H9 (cell line): ENCODE data around the gene NPY1R. TPM values are rescaled to one million over a fixed set of nuclear protein-coding genes. Genes with fewer than 3 reads are reported as not detected.

Experiments used
- DNase-seq: peaks from one replicate; pipeline ENCODE4 v3.0.0-alpha.2; 2017
- H2AFZ ChIP-seq: one replicate; pipeline ENCODE4 v1.6.1; 2013; ENCODE audit warnings: mild to moderate bottlenecking, low read length, control low read depth, moderate library complexity
- H2AK5ac ChIP-seq: 2 replicates; pipeline ENCODE4 v1.6.1; 2013; ENCODE audit warnings: low read length, control low read depth, mixed read lengths; ENCODE audit not compliant: insufficient read length
- H2BK120ac ChIP-seq: one replicate; pipeline ENCODE4 v1.6.1; 2013; ENCODE audit warnings: low read depth, mild to moderate bottlenecking, low read length, control low read depth, inconsistent platforms; ENCODE audit not compliant: poor library complexity, severe bottlenecking
- H2BK12ac ChIP-seq: 2 replicates; pipeline ENCODE4 v1.6.1; 2013; ENCODE audit warnings: low read length, control low read depth, mixed read lengths, low read depth; ENCODE audit not compliant: insufficient read length
- H2BK15ac ChIP-seq: 2 replicates; pipeline ENCODE4 v1.6.1; 2013; ENCODE audit warnings: low read depth, low read length, control low read depth
- H2BK20ac ChIP-seq: one replicate; pipeline ENCODE4 v1.6.1; 2013; ENCODE audit warnings: low read depth, mild to moderate bottlenecking, low read length, control low read depth, inconsistent platforms; ENCODE audit not compliant: poor library complexity, severe bottlenecking
- H2BK5ac ChIP-seq: 2 replicates; pipeline ENCODE4 v1.6.1; 2013; ENCODE audit warnings: low read length, control low read depth, mixed read lengths; ENCODE audit not compliant: insufficient read length
- H3K14ac ChIP-seq: 2 replicates; pipeline ENCODE4 v1.6.1; 2013; ENCODE audit warnings: low read length, control low read depth; ENCODE audit not compliant: insufficient read depth
- H3K18ac ChIP-seq: 2 replicates; pipeline ENCODE4 v1.6.1; 2013; ENCODE audit warnings: low read depth, mild to moderate bottlenecking, mixed read lengths, low read length, control low read depth; ENCODE audit not compliant: insufficient read length
- H3K23ac ChIP-seq: 2 replicates; pipeline ENCODE4 v1.6.1; 2013; ENCODE audit warnings: low read length, control low read depth, mixed read lengths, low read depth; ENCODE audit not compliant: insufficient read length
- H3K23me2 ChIP-seq: 2 replicates; pipeline ENCODE4 v1.6.1; 2013; ENCODE audit warnings: low read depth, mild to moderate bottlenecking, mixed read lengths, low read length, control low read depth; ENCODE audit not compliant: insufficient read length, poor library complexity, severe bottlenecking
- H3K27ac ChIP-seq: 2 replicates; pipeline ENCODE4 v1.5.1; 2013; ENCODE audit warnings: low read length, control low read depth, mixed read lengths, low read depth; ENCODE audit not compliant: insufficient read length
- H3K27me3 ChIP-seq: 2 replicates; pipeline ENCODE4 v1.6.1; 2013; ENCODE audit warnings: low read length, control low read depth, inconsistent platforms; ENCODE audit not compliant: insufficient read depth
- H3K4ac ChIP-seq: 2 replicates; pipeline ENCODE4 v1.6.1; 2013; ENCODE audit warnings: low read depth, mild to moderate bottlenecking, control low read depth, inconsistent platforms, low read length, moderate library complexity
- H3K4me1 ChIP-seq: 2 replicates; pipeline ENCODE4 v1.6.1; 2013; ENCODE audit warnings: low read length, control low read depth, inconsistent platforms; ENCODE audit not compliant: insufficient read depth
- H3K4me2 ChIP-seq: 2 replicates; pipeline ENCODE4 v1.6.1; 2013; ENCODE audit warnings: low read length, control low read depth, mixed read lengths; ENCODE audit not compliant: insufficient read length, insufficient read depth
- H3K56ac ChIP-seq: 2 replicates; pipeline ENCODE4 v1.6.1; 2013; ENCODE audit warnings: low read depth, mild to moderate bottlenecking, mixed read lengths, low read length, control low read depth; ENCODE audit not compliant: insufficient read length
- H3K79me1 ChIP-seq: 2 replicates; pipeline ENCODE4 v1.6.1; 2013; ENCODE audit warnings: low read depth, mild to moderate bottlenecking, moderate library complexity, low read length, control low read depth, inconsistent platforms; ENCODE audit not compliant: insufficient read depth, poor library complexity, severe bottlenecking
- H3K79me2 ChIP-seq: 2 replicates; pipeline ENCODE4 v1.6.1; 2013; ENCODE audit warnings: low read length, control low read depth, inconsistent platforms; ENCODE audit not compliant: insufficient read depth
- H3K9ac ChIP-seq: 2 replicates; pipeline ENCODE4 v1.6.1; 2013; ENCODE audit warnings: low read length, control low read depth, mixed read lengths; ENCODE audit not compliant: insufficient read length; ENCODE audit errors: extremely low read depth
- H3K9me3 ChIP-seq: one replicate; pipeline ENCODE4 v1.6.1; 2013; ENCODE audit warnings: low read depth, low read length, inconsistent platforms; ENCODE audit not compliant: control insufficient read depth
- H3T11ph ChIP-seq: one replicate; pipeline ENCODE4 v1.6.1; 2013; ENCODE audit warnings: mild to moderate bottlenecking, low read length, control low read depth, inconsistent platforms
- H4K20me1 ChIP-seq: one replicate; pipeline ENCODE4 v1.6.1; 2013; ENCODE audit not compliant: control insufficient read depth, insufficient read length, insufficient read depth
- H4K5ac ChIP-seq: 2 replicates; pipeline ENCODE4 v1.6.1; 2013; ENCODE audit warnings: low read depth, mild to moderate bottlenecking, mixed read lengths, low read length, control low read depth; ENCODE audit not compliant: insufficient read length
- H4K8ac ChIP-seq: replicated peaks from 2 replicates; pipeline ENCODE4 v1.6.1; 2013; ENCODE audit warnings: low read length, control low read depth, mixed read lengths, low read depth; ENCODE audit not compliant: insufficient read length
- H4K91ac ChIP-seq: 2 replicates; pipeline ENCODE4 v1.6.1; 2013; ENCODE audit warnings: low read depth, mild to moderate bottlenecking, moderate library complexity, mixed read lengths, low read length, control low read depth; ENCODE audit not compliant: insufficient read length
- H3K27ac Mint-ChIP-seq, 3 experiments: 2 replicates in 2 of 3; 3 replicates in 1 of 3; pipeline ENCODE4 v1.8.0; 2020 to 2021; ENCODE audit warnings: mixed read lengths in 3 of 3, mild to moderate bottlenecking in 1 of 3, moderate library complexity in 1 of 3
- H3K27me3 Mint-ChIP-seq: 2 replicates; pipeline ENCODE4 v1.8.0; 2021; ENCODE audit warnings: low read depth, mild to moderate bottlenecking, moderate library complexity, mixed read lengths
- H3K36me3 Mint-ChIP-seq, 3 experiments: 2 replicates in 2 of 3; 3 replicates in 1 of 3; pipeline ENCODE4 v1.8.0; 2020 to 2021; ENCODE audit warnings: low read depth in 3 of 3, mixed read lengths in 3 of 3; ENCODE audit not compliant: insufficient read depth in 1 of 3
- H3K4me1 Mint-ChIP-seq, 2 experiments: 2 replicates each; pipeline ENCODE4 v1.8.0; 2020; ENCODE audit warnings: mixed read lengths in 2 of 2
- H3K4me3 Mint-ChIP-seq, 2 experiments: 2 replicates in 1 of 2; 3 replicates in 1 of 2; pipeline ENCODE4 v1.8.0; 2020 to 2021; ENCODE audit warnings: mild to moderate bottlenecking in 2 of 2, mixed read lengths in 2 of 2, moderate library complexity in 1 of 2
- H3K9me3 Mint-ChIP-seq, 2 experiments: 2 replicates in 1 of 2; 3 replicates in 1 of 2; pipeline ENCODE4 v1.8.0; 2020; ENCODE audit warnings: mild to moderate bottlenecking in 2 of 2, mixed read lengths in 2 of 2, moderate library complexity in 1 of 2
- CTCF ChIP-seq: fragments of 200-600 bp; sonication (generic); conservative IDR thresholded peaks from 3 replicates; pipeline ENCODE4 v1.8.0; 2021; ENCODE audit warnings: antibody characterized with exemption, mild to moderate bottlenecking
- WGBS: extraction: QIAGEN DNeasy Blood & Tissue Kit; methylation state at CpG from one replicate; pipeline ENCODE4 v1.1.7; 2013; ENCODE audit warnings: missing lambda C conversion rate, low lambda C conversion rate, mixed read lengths; ENCODE audit not compliant: insufficient read length; ENCODE audit errors: extremely low coverage; 5-methylcytosine and 5-hydroxymethylcytosine counted together
- total RNA-seq: library from RNA; stranded (reverse); gene quantifications from 2 replicates; pipeline ENCODE4 v1.2.1, GENCODE V29; 2021

Gene NPY1R
- total RNA-seq, 1 experiment from 2014 or later: 27.3 TPM

- Histone ChIP-seq H3K14ac (no peak overlapping the region), H2BK120ac (no peak overlapping the region)
- no peak for TF ChIP-seq CTCF
Measured at GRCh38 chr4:163295138-163295537, 37.3 kb downstream of the NPY1R start.

More at GRCh38 chr4:163295138-163295537, 37.3 kb downstream of the NPY1R start:
- no peak overlapping the region for H3K27ac ChIP-seq
- H4K20me1 ChIP-seq: no peaks in the 10 kb centered on the region
- no peaks in the 10 kb centered on the region for H3K4me1 Mint-ChIP-seq
- no peaks in the 10 kb centered on the region for H3K9me3 ChIP-seq
- no peaks in the 10 kb centered on the region for H3K4me1 ChIP-seq
- no peak overlapping the region for H3K27ac Mint-ChIP-seq
- no peak overlapping the region for H3K4me2 ChIP-seq
- H3T11ph ChIP-seq: no peak overlapping the region
- no peaks in the 10 kb centered on the region for H3K79me1 ChIP-seq
- no peak for DNase-seq
- H3K23me2 ChIP-seq: no peaks in the 10 kb centered on the region
- H2BK20ac ChIP-seq: no peak overlapping the region
- no peak overlapping the region for H2AFZ ChIP-seq
- no peak overlapping the region for H3K4me3 Mint-ChIP-seq
- no peak overlapping the region for H3K18ac ChIP-seq
- H3K56ac ChIP-seq: no peak overlapping the region
- no peak overlapping the region for H4K91ac ChIP-seq
- WGBS: no CpG with 5 or more reads among the region's 3 CpGs
- H2BK15ac ChIP-seq: no peak overlapping the region
- H2BK5ac ChIP-seq: no peak overlapping the region
- H3K79me2 ChIP-seq: no peaks in the 10 kb centered on the region
- no peaks in the 10 kb centered on the region for H3K27me3 Mint-ChIP-seq
- H2AK5ac ChIP-seq: no peak overlapping the region
- no peak overlapping the region for H4K8ac ChIP-seq
- H3K4ac ChIP-seq: no peak overlapping the region
- H3K27me3 ChIP-seq: no peaks in the 10 kb centered on the region
- no peaks in the 10 kb centered on the region for H3K36me3 Mint-ChIP-seq
- H4K5ac ChIP-seq: no peak overlapping the region
- H3K9ac ChIP-seq: no peak overlapping the region
- no peaks in the 10 kb centered on the region for H3K9me3 Mint-ChIP-seq
- H3K23ac ChIP-seq: no peak overlapping the region
- no peak overlapping the region for H2BK12ac ChIP-seq
